Duodenal mucosa (tissue), 2 donors: ENCODE measurements around the gene IFT20.
A peak's percentile ranks its signal among the peaks of the same experiment; 100 is the strongest.

ENCODE experiments used
- H3K27ac ChIP-seq: one replicate; pipeline ENCODE4 v1.7.0; 2013; ENCODE audit warnings: low read depth, low read length
- H3K27me3 ChIP-seq, 2 donors: one replicate each; pipeline ENCODE4 v1.7.0; 2013; ENCODE audit warnings: low read length in 2 of 2, control low read depth in 1 of 2; ENCODE audit not compliant: insufficient read depth in 2 of 2, control insufficient read depth in 1 of 2
- H3K36me3 ChIP-seq, 2 donors: one replicate each; pipeline ENCODE4 v1.7.0; 2013; ENCODE audit warnings: low read length in 2 of 2, control low read depth in 1 of 2; ENCODE audit not compliant: insufficient read depth in 2 of 2, control insufficient read depth in 1 of 2
- H3K4me1 ChIP-seq, 2 donors: one replicate each; pipeline ENCODE4 v1.7.0; 2013; ENCODE audit warnings: low read length in 2 of 2, control low read depth in 1 of 2; ENCODE audit not compliant: insufficient read depth in 2 of 2, control insufficient read depth in 1 of 2
- H3K4me3 ChIP-seq, 2 donors: one replicate each; pipeline ENCODE4 v1.7.0; 2013; ENCODE audit warnings: low read length in 2 of 2, low read depth in 1 of 2
- H3K9ac ChIP-seq, 2 donors: one replicate each; pipeline ENCODE4 v1.7.0; 2013; ENCODE audit warnings: low read length in 2 of 2, low read depth in 1 of 2
- H3K9me3 ChIP-seq, 2 donors: one replicate each; pipeline ENCODE4 v1.7.0; 2013; ENCODE audit warnings: low read length in 2 of 2, control low read depth in 1 of 2; ENCODE audit not compliant: control insufficient read depth in 1 of 2

IFT20 gene

GRCh38 chr17:28363776-28364650 is 28.7 kb upstream of the IFT20 start:
- no peak overlapping the region for H3K27ac ChIP-seq
- peaks cover 20 to 53% of the 10 kb centered on the region in 2 donors for H3K36me3 ChIP-seq
- no peak overlapping the region for H3K9ac ChIP-seq
- H3K27me3 ChIP-seq = no peaks in the 10 kb centered on the region
- H3K9me3 ChIP-seq = no peaks in the 10 kb centered on the region
- H3K4me1 ChIP-seq = no peaks in the 10 kb centered on the region
- H3K4me3 ChIP-seq = no peak overlapping the region

- H3K9ac ChIP-seq = no peak overlapping the region
- H3K36me3 ChIP-seq = peaks cover 20 to 53% of the 10 kb centered on the region in 2 donors
- H3K27me3 ChIP-seq = no peaks in the 10 kb centered on the region
- H3K4me1 ChIP-seq = peaks cover 6% of the 10 kb centered on the region in 2 donors
- no peaks in the 10 kb centered on the region for H3K9me3 ChIP-seq
- H3K27ac ChIP-seq = no peak overlapping the region
- H3K4me3 ChIP-seq = no peak overlapping the region
Measured at GRCh38 chr17:28363186-28363585, 27.9 kb upstream of the IFT20 start.

GRCh38 chr17:28357901-28358197 is 22.6 kb upstream of the IFT20 start:
- Histone ChIP-seq H3K4me3 (peak overlapping the region; percentile 76 to 94), H3K4me1 (peaks cover 19 to 26% of the 10 kb centered on the region in 2 donors), H3K9ac (peak overlapping the region; percentile 66 to 86), H3K36me3 (peaks cover 26 to 53% of the 10 kb centered on the region in 2 donors), H3K27ac (no peak overlapping the region), H3K9me3 (no peaks in the 10 kb centered on the region), H3K27me3 (no peaks in the 10 kb centered on the region)

GRCh38 chr17:28357061-28357900 is 22.0 kb upstream of the IFT20 start, which contains the start of gene POLDIP2:
POLDIP2 (minus strand) TSS chr17:28357527; CDS start chr17:28357448, 79 bp downstream.
- peak within 1 kb of the TSS; percentile 76 for H3K27ac ChIP-seq
- H3K4me3 ChIP-seq = peak within 1 kb of the TSS; percentile 76 to 94
- H3K9ac ChIP-seq = peak within 1 kb of the TSS; percentile 86 to 95
- peaks cover 19 to 26% of the 10 kb centered on the region in 2 donors for H3K4me1 ChIP-seq
- no peaks in the 10 kb centered on the region for H3K9me3 ChIP-seq
- peaks cover 26 to 50% of the 10 kb centered on the region in 2 donors for H3K36me3 ChIP-seq
- no peaks in the 10 kb centered on the region for H3K27me3 ChIP-seq

GRCh38 chr17:28350271-28350670 is 15.0 kb upstream of the IFT20 start:
- Histone ChIP-seq H3K9me3 (no peaks in the 10 kb centered on the region), H3K36me3 (peaks cover 64 to 84% of the 10 kb centered on the region in 2 donors), H3K27me3 (no peaks in the 10 kb centered on the region), H3K27ac (no peak overlapping the region), H3K4me3 (no peak overlapping the region), H3K4me1 (no peaks in the 10 kb centered on the region), H3K9ac (no peak overlapping the region)

GRCh38 chr17:28348979-28349378 is 13.7 kb upstream of the IFT20 start:
- no peaks in the 10 kb centered on the region for H3K27me3 ChIP-seq
- no peak overlapping the region for H3K9ac ChIP-seq
- H3K36me3 ChIP-seq = peaks cover 63 to 86% of the 10 kb centered on the region in 2 donors
- no peaks in the 10 kb centered on the region for H3K4me1 ChIP-seq
- H3K27ac ChIP-seq = no peak overlapping the region
- H3K4me3 ChIP-seq = no peak overlapping the region
- H3K9me3 ChIP-seq = no peaks in the 10 kb centered on the region

GRCh38 chr17:28347261-28347891 is 12.1 kb upstream of the IFT20 start:
- Histone ChIP-seq H3K36me3 (peaks cover 62 to 90% of the 10 kb centered on the region in 2 donors), H3K27ac (no peak overlapping the region), H3K4me3 (no peak overlapping the region), H3K4me1 (no peaks in the 10 kb centered on the region), H3K9ac (no peak overlapping the region), H3K27me3 (no peaks in the 10 kb centered on the region), H3K9me3 (no peaks in the 10 kb centered on the region)

- Histone ChIP-seq H3K27me3 (no peaks in the 10 kb centered on the region), H3K9me3 (no peaks in the 10 kb centered on the region), H3K4me1 (no peaks in the 10 kb centered on the region), H3K27ac (peak overlapping the region; percentile 14), H3K4me3 (no peak overlapping the region), H3K9ac (no peak overlapping the region), H3K36me3 (peaks cover 66 to 94% of the 10 kb centered on the region in 2 donors)
Measured at GRCh38 chr17:28346746-28347246, 11.5 kb upstream of the IFT20 start.

GRCh38 chr17:28346199-28346580 is 10.9 kb upstream of the IFT20 start:
- Histone ChIP-seq H3K36me3 (peaks cover 66 to 94% of the 10 kb centered on the region in 2 donors), H3K4me1 (no peaks in the 10 kb centered on the region), H3K27ac (no peak overlapping the region), H3K27me3 (no peaks in the 10 kb centered on the region), H3K4me3 (no peak overlapping the region), H3K9me3 (no peaks in the 10 kb centered on the region), H3K9ac (no peak overlapping the region)
